HG03442 (cell line): ENCODE measurements around the gene PI4KA.
"Not testable (repeated sequence)": the region's sequence is repeated elsewhere in the genome, so short reads cannot be mapped to it uniquely, and the experiment has no call there.

ENCODE experiments used
- ATAC-seq: cut with Tn5 transposase; IDR thresholded peaks from one replicate; pipeline ENCODE4 v1.9.1; 2021; ENCODE audit warnings: mild to moderate bottlenecking, moderate library complexity; ENCODE audit not compliant: unreplicated experiment

PI4KA gene

GRCh38 chr22:20779014-20779817 is 79.4 kb downstream of the PI4KA start:
- no peak for ATAC-seq

GRCh38 chr22:20777420-20778177 is 81.0 kb downstream of the PI4KA start:
- ATAC-seq: no peak

GRCh38 chr22:20776624-20777405 is 81.8 kb downstream of the PI4KA start:
- no peak for ATAC-seq

GRCh38 chr22:20775342-20775895 is 83.2 kb downstream of the PI4KA start:
- no peak for ATAC-seq

GRCh38 chr22:20774882-20775281 is 83.7 kb downstream of the PI4KA start:
- ATAC-seq: no peak

- no peak for ATAC-seq
Measured at GRCh38 chr22:20773793-20774212, 84.8 kb downstream of the PI4KA start, which contains the start of gene SERPIND1. Gene SERPIND1, plus strand, starts transcription at chr22:20774113. Its CDS starts 5,200 bp downstream, at chr22:20779313.

- no peak for ATAC-seq
Measured at GRCh38 chr22:20771918-20772625, 86.5 kb downstream of the PI4KA start.

GRCh38 chr22:20769496-20769826 is 89.2 kb downstream of the PI4KA start:
- ATAC-seq: not testable (repeated sequence)

GRCh38 chr22:20766530-20766929 is 92.1 kb downstream of the PI4KA start:
- ATAC-seq: no peak

GRCh38 chr22:20765938-20766337 is 92.7 kb downstream of the PI4KA start:
- ATAC-seq: no peak

GRCh38 chr22:20764729-20765128 is 93.9 kb downstream of the PI4KA start:
- no peak for ATAC-seq

GRCh38 chr22:20764471-20764720 is 94.2 kb downstream of the PI4KA start:
- ATAC-seq: no peak

GRCh38 chr22:20763630-20764470 is 94.8 kb downstream of the PI4KA start:
- ATAC-seq: no peak

- no peak for ATAC-seq
Measured at GRCh38 chr22:20762233-20762796, 96.3 kb downstream of the PI4KA start.

- ATAC-seq: no peak
Measured at GRCh38 chr22:20761536-20761935, 97.1 kb downstream of the PI4KA start.

GRCh38 chr22:20760084-20760483 is 98.5 kb downstream of the PI4KA start:
- ATAC-seq: no peak

- no peak for ATAC-seq
Measured at GRCh38 chr22:20758688-20759087, 99.9 kb downstream of the PI4KA start.

GRCh38 chr22:20756846-20757245 is 101.8 kb downstream of the PI4KA start:
- no peak for ATAC-seq

- no peak for ATAC-seq
Measured at GRCh38 chr22:20752873-20753272, 105.7 kb downstream of the PI4KA start.
